ENCODE results near the gene PYGO1. TPM values are rescaled to one million over a fixed set of nuclear protein-coding genes. Genes with fewer than 3 reads are reported as not detected.
A peak's percentile ranks its signal among the peaks of the same experiment; 100 is the strongest.

Gene PYGO1
- total RNA-seq, 1 experiment from 2014 or later, result 0.55 TPM

- no peaks in the 10 kb centered on the region for H3K4me1 Mint-ChIP-seq
- POLR2A ChIA-PET, result interaction anchor here (0.6 kb wide), 1 partner anchor 381 kb away, joined by 4 read pairs; no protein-coding TSS in a partner anchor
- H3K36me3 Mint-ChIP-seq, result no peaks in the 10 kb centered on the region
- H3K27me3 Mint-ChIP-seq (ENCODE audit: low read depth), result no peaks in the 10 kb centered on the region; the same call in 1 of the 2 replicates
- peak; percentile 91 for ATAC-seq
- CTCF ChIA-PET, result interaction anchor here (0.5 to 1.5 kb wide), 16 partner anchors 8 to 452 kb away, joined by 3 to 13 read pairs (median 4); no protein-coding TSS in a partner anchor
- no peak overlapping the region for H3K4me3 Mint-ChIP-seq
- DNase-seq (ENCODE audit: low spot score), result peak; percentile 25
- H3K27ac Mint-ChIP-seq, result no peak overlapping the region
- H3K9me3 Mint-ChIP-seq, result no peaks in the 10 kb centered on the region
- TF ChIP-seq ZNF423 (CRISPR knock-in tag; IDR thresholded peaks at IDR 0.05) (no peak), FOXJ3 (CRISPR knock-in tag; IDR thresholded peaks at IDR 0.05; ENCODE audit: borderline replicate concordance) (no peak), FOXP1 (CRISPR knock-in tag; IDR thresholded peaks at IDR 0.05; ENCODE audit: borderline replicate concordance) (no peak), RORB (CRISPR knock-in tag; IDR thresholded peaks at IDR 0.05) (no peak), E2F5 (CRISPR knock-in tag; IDR thresholded peaks at IDR 0.05) (no peak)
Observed at GRCh38 chr15:55627730-55628368, 39.7 kb upstream of the PYGO1 start.

- Mint-ChIP-seq H3K4me1 (peaks cover 10% of the 10 kb centered on the region), H3K36me3 (no peaks in the 10 kb centered on the region), H3K27me3 (ENCODE audit: low read depth) (no peaks in the 10 kb centered on the region), H3K27ac (no peak overlapping the region), H3K9me3 (no peaks in the 10 kb centered on the region), H3K4me3 (no peak overlapping the region)
- CTCF ChIA-PET, result interaction anchor here (1.0 to 1.5 kb wide), 4 partner anchors 9 to 226 kb away, joined by 3 to 4 read pairs (median 4); no protein-coding TSS in a partner anchor
- POLR2A ChIA-PET, result interaction anchor here (0.5 kb wide), 1 partner anchor 11 kb away, joined by 5 read pairs; no protein-coding TSS in a partner anchor
- DNase-seq (ENCODE audit: low spot score) (no peak), ATAC-seq (no peak)
- TF ChIP-seq ZMAT4 (CRISPR knock-in tag; IDR thresholded peaks at IDR 0.05) (no peak), AFF4 (CRISPR knock-in tag; IDR thresholded peaks at IDR 0.05; ENCODE audit: borderline replicate concordance) (no peak), TCF7 (CRISPR knock-in tag; IDR thresholded peaks at IDR 0.05; ENCODE audit: low read depth) (no peak), GABPB1 (CRISPR knock-in tag; IDR thresholded peaks at IDR 0.05) (no peak), ATF3 (CRISPR knock-in tag; conservative IDR thresholded peaks at IDR 0.05) (no peak), GRHL2 (CRISPR knock-in tag; IDR thresholded peaks at IDR 0.05; ENCODE audit: insufficient replicate concordance, severe bottlenecking) (no peak), SMAD3 (CRISPR knock-in tag; IDR thresholded peaks at IDR 0.05; ENCODE audit: borderline replicate concordance) (no peak), HMGXB4 (CRISPR knock-in tag; IDR thresholded peaks at IDR 0.05) (no peak), HMGA2 (CRISPR knock-in tag; IDR thresholded peaks at IDR 0.05) (no peak)
Observed at GRCh38 chr15:55619783-55620182, 31.6 kb upstream of the PYGO1 start.
